GM18505 (cell line): ENCODE measurements around the gene LAMB1.
"Not testable (repeated sequence)": the region's sequence is repeated elsewhere in the genome, so short reads cannot be mapped to it uniquely, and the experiment has no call there.

ENCODE experiments used
- ATAC-seq: cut with Tn5 transposase; IDR thresholded peaks from one replicate; pipeline ENCODE4 v1.9.1; 2021; ENCODE audit not compliant: unreplicated experiment
- POLR2A ChIP-seq: IDR thresholded peaks from 4 replicates; pipeline ENCODE4 v1.6.1; 2011; ENCODE audit warnings: borderline replicate concordance; ENCODE audit not compliant: insufficient read depth, insufficient read length; ENCODE audit errors: extremely low read depth

The LAMB1 gene

DNA sequence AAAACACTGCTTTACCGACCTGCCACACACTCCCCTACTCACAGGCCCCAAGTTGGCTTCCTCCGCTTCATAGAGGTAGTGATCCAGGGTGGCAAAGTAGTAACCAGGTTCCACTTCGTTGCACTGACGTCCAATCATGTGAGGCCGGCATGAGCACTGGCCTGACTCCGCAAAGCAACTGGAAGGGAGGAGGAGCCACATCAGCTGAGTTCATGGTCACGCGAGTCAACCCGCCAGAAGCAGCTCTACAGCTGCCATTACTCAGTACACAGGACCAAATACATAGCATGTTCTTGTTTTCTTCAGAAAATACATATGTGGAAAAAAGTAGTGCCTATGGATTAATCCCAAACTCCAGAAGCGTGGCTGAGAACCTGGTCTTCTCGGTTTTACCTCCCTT is 38.5 kb downstream of the LAMB1 start:
- TF ChIP-seq POLR2A, result no peak

DNA sequence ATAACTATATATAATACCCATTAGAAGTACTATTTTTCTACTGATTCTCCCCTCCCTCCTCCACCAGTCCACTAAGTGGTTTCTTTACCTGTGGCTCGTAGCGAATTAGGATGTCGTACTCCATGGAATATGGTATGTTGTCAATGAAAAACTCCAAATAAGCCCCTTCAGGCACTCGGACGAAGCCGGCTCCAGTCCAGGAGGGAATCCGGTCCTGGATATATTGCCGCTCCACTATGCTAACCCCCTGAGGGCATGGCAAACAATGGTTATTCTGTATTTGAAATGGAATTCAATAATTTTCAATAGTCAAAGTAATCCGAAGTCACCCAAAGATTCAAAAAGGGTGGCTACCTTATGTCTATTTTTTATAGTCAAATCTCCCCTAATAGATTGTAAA is 40.1 kb downstream of the LAMB1 start:
- ATAC-seq, result no peak
- TF ChIP-seq POLR2A, result no peak

More for the DNA sequence above, 38.5 kb downstream of the LAMB1 start:
- no peak for ATAC-seq

DNA sequence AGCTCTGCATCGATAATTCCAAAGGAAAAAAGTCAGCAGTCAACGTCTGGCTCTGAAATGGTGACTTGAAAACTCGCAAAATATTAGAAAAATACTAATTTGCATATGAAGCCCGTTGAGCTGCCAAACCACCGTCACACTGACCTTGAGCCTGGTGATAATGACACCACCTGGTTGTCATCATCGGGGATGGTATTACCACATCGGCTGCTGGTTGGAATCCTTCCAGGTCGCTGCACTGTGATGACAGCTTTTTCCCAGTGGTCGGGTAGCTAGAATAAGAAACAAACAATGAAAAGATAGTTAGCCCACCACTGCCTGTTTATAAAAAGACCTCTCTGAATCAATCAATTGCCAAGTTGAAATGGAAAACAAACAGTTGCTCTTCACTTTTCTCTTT is 41.6 kb downstream of the LAMB1 start:
- no peak for TF ChIP-seq POLR2A
- ATAC-seq, result no peak

DNA sequence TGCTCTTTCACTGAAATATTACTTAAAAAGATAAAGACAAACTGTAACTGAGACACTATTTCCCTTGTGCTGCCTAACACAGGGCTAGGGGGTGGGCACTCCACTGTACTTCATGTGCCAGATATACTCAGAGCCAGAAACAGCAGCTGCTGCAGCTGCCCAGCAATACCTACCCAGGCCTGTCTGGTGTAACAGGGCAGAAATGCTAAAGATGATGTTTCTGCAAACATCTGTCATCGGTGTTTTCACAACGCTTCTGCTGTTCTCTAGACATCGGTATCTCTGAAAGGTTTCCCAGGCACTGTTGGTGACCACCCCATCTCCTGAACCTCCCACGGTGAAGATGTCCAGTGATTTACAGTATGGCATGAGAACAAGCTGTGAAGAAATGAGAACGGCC is 42.7 kb downstream of the LAMB1 start:
- TF ChIP-seq POLR2A, result no peak
- ATAC-seq, result no peak

DNA sequence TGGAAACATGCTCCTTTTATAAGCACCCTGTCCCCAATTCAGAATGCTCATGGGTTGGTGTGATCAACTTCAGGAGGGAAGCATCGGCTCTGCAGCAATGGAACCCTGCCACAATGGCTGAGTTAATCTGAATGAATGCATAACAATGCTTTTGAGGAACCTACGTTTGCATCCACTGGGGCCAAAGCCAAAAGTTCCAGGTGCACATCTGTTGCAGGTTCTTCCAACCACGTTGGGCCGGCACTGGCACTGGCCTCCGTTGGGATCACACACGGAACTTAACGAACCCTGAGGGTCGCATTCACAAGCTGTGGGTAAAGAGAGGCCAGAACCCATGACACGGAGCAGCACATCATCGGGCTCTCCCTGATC is 43.4 kb downstream of the LAMB1 start:
- no peak for ATAC-seq
- TF ChIP-seq POLR2A, result no peak

DNA sequence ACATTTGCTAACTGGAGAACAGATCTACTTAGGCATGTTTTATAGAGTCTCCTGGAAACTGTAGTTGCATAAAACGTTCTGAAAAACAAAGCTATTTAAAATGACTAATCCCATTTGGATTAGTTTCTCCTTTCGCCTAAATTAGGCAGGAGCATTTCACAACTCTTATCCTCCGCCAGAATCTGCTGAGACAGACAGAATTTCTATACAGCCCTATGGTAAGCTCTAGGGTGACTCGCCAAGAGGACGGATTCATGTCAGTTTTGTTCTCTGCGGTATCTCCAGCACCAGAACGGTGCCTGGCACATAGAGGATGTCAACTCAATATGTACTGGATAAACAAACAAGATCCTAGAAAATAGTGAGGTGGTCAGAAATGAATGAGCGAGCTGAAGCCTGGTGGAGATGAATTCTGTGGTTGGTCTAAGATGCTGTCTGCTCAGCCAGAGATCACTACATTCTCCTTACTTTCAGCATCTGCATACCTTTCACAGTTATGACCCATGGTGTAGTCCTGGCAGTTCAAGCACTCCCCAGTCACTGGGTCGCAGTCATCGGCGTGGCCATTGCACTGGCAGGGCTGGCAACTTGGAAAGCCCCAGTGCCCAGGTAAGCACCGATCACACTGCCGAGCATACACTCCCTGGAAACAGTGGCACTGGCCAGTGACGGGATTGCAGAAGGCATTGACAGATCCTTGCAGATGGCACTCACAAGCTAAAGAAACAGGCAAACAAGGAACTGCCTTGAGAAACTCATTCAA is 44.0 kb downstream of the LAMB1 start:
- no peak for TF ChIP-seq POLR2A
- ATAC-seq, result no peak

DNA sequence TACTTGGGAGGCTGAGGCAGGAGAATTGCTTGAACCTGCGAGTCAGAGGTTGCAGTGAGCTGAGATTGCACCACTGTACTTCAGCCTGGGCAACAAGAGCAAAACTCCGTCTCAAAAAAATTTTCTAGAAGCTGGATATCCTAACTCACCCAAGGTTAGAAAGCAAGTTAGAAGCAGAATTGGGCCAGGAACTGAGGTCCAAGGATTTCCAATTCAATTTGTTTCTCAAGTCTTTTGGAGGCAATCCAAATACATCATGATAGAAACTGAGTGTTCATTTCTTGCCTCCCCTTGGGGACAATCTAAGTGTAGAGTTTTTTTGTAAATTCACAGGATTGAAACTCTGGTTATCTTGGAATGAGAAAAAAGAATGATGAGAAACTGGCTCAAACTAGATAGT is 45.5 kb downstream of the LAMB1 start:
- no peak for TF ChIP-seq POLR2A
- no peak for ATAC-seq

DNA sequence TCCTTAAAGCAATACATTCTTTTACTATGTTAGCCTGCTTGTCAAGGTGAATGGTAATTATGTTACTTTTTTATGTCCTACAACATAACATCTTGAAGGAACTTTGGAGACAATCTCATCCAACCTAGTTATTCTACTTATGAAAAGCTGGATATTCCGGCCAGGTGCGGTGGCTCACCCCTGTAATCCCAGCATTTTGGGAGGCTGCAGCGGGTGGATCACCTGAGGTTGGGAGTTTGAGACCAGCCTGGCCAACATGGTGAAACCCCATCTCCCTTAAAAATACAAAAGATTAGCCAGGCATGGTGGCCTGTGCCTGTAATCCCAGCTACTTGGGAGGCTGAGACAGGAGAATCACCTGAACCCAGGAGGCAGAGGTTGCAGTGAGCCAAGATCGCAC is 46.0 kb downstream of the LAMB1 start:
- ATAC-seq, result not testable (repeated sequence)

DNA sequence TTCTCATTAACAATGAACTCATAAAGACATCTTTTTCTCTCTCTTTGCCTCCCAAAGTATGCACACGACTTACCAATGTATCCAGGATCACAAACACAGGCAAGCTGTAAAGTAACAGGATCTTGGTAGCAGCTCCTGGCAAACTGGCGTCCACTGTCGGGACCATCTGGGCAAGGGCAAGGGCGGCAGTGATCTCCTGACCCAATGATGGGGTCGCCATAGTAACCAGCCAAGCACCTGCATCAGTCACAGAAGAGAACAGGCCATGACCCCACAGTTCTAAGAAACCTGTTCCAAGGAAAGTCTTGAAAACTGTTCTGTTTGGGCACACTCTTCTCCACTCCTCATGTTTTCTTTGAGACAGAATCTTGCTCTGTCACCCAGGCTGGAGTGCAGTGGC is 47.6 kb downstream of the LAMB1 start:
- TF ChIP-seq POLR2A, result no peak
- ATAC-seq, result no peak

DNA sequence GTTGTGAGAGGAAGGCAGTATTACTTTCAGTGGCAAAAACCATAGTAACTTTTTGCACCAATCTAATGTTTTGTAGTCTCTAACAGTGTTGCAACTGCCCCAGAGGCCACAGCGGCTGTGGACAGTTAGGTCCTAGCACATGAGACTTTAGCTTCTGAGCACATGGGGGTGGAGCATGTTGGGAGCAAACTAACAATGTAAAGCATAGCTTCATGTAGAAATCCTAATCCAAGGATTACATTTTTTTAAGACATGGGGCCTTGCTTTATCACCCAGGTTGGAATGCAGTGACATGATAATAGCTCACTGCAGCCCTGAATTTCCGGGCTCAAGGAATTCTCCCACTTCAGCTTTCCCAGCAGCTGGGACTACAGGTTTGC is 49.0 kb downstream of the LAMB1 start:
- no peak for TF ChIP-seq POLR2A

DNA sequence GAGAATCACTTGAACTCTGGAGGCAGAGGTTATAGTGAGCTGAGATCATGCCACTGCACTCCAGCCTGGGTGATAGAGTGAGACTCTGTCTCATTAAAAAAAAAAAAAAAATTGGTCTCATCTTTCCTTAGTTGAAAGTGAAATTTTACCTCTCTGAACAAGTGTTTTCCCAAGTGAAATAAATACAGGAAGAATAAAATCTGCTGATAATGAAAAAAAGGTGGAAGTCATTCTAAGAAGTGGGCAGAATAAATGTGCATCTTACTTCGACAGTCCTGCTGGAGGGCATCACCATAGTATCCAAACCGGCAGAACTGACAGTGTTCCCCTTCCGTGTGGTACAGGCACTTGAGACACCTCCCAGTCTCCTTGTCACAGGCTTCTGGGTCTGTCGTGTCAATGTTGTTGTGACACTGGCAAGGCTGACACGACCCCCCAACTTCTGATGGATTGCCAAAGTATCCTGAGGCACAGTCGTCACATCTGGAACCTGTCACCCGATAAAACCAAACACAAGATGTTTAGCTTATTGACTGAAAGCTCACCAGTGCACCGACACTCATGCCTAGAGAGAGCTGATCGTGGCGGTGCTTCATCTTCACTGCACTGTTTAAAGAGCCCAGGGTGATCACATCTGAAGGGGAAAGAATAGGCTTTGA is 49.6 kb downstream of the LAMB1 start:
- no peak for TF ChIP-seq POLR2A
- ATAC-seq, result no peak

More for the DNA sequence above, 49.0 kb downstream of the LAMB1 start:
- no peak for ATAC-seq

DNA sequence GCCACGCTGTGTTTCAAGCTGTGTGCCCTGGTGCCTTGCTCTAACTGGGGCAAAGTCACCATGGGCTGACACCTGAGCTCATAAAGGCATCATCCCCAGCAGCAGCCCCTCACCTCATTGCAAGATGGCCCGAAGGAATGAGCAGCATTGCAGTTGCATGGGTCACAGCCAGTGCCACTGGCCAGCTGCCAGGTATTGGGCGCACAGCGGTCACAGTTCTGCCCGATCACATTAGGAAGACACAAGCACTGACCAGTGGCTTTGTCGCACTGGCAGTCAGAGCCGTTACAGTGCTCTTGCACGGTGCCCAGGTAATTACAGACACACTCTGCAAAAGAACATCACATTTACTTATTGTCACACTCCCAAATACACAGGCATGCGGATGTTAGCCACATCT is 51.1 kb downstream of the LAMB1 start:
- TF ChIP-seq POLR2A, result no peak
- ATAC-seq, result no peak

DNA sequence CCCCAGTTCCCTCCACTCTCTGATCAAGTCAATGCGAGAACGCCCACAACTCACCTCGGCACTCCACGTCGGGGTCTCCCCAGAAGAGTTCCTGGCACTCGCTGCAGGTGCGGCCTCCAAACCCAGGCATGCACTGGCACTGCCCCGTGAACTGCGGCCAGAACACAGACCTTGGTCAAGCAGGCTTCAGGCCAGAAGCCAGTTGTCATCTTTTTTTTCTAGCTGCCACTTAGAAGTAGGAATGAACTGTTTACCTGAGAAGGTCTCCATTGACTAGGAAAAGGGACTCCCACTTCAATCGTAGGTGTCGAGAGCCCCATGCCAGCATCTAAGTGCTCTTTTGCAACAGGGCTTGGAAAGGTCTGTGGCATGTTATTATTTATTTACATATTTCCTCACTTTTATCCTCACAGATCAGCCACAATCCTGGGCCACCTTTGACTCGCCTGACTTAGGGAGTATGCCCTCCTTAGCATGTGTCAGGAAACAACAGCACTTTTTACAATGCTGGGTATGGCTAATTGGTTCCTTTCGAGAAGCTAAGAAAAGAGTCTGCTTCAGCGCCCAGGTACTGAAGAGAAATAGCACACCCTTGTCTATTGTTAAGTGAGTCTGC is 51.7 kb downstream of the LAMB1 start:
- no peak for ATAC-seq

DNA sequence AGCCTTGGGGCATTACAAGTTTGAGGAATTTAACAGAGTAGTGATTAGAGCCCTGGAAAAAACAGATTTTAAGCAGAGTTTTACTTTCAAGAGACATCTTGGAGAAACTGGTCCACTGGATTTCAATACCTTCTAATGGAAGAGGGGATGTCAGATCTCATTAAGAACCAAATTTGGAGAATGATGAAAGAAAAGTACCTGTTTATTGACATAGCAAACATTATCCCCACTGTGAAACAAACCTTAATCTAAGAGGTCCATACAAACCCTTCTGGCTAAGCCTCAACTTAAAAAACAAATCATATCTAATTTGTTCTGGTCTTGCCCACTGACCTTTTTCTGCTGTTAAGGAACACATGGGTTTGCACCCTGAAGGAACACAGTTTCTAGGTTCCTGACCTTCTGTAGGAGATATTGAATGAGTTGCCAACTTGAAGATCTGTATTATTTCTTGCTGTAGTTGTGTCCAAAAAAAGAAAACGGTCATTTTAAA is 53.5 kb downstream of the LAMB1 start:
- no peak for ATAC-seq

More for the DNA sequence above, 51.7 kb downstream of the LAMB1 start:
- TF ChIP-seq POLR2A, result no peak

DNA sequence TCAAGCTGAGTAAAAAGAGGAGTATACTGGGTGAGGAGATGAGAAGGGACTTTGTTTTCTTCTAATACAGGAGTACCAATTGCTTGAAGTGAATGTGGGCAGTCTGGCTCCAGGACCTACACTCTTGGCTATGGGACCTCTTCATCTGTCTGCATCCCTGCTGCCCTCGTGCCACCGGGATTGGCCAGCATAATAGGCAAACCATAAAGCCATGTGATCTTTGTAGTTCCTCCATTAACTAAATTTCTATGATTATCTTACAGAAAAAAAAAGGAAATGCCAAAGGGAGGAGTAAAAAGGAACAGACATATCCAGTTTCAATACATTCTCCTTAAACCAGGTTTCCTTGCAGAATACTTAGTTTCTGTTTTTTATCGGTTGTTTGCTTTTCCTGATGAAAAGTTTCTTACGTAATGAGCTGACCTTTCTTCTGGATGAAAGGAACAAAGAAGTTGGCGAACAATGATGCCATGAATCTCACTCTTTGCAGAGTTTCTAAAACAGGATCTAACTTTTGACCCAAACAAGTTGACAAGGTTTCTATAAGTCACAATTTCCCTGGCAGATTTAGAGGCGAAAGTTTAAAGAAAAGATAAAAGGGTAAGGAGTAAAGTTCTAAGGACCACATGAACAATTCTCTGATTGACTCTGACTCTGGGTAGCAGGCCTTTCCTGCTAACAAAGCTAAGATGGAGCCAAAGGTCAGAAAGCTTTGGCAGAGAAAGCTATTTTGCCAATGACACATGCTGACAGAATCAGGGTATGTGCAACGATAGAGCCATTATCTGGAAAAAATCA is 54.1 kb downstream of the LAMB1 start:
- no peak for TF ChIP-seq POLR2A
- no peak for ATAC-seq

More for the DNA sequence above, 53.5 kb downstream of the LAMB1 start:
- TF ChIP-seq POLR2A, result no peak
